ENCODE measurements around the gene POC5.

The POC5 gene

DNA sequence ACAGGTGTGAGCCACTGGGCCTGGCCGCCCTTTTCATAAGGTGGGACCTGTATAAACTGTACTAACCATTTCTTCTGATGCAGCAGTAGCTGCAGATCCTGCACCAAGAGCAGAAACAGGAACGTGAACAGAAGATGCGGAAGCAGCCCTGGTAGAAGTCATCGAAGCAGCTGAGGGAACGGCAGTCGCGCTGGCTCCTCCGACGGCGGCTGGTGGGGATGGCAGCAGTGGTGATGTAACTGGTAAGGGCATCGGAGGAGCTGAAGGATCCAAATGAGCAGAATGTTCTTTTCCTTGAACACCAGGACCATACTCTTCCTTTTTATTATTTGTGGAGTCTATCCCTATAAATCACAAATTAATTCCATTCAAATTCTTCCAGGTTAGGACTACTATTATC lies 32.1 kb downstream of the POC5 start:
- Histone ChIP-seq H3K9me3 (no peaks in the 10 kb centered on the region), H3K27me3 (no peaks in the 10 kb centered on the region), H3K4me1 (peaks cover 0 to 5% (median 0%) of the 10 kb centered on the region in 4 donors), H3K36me3 (peaks cover 14 to 62% (median 35%) of the 10 kb centered on the region in 3 donors), H3K27ac (no peak overlapping the region), H3K4me3 (no peak overlapping the region)
- DNase-seq: no peak
- intact Hi-C loops (cut with DNase I; ENCODE audit: low total_unique reads): no loop called here
- TF ChIP-seq, protein P1, sequence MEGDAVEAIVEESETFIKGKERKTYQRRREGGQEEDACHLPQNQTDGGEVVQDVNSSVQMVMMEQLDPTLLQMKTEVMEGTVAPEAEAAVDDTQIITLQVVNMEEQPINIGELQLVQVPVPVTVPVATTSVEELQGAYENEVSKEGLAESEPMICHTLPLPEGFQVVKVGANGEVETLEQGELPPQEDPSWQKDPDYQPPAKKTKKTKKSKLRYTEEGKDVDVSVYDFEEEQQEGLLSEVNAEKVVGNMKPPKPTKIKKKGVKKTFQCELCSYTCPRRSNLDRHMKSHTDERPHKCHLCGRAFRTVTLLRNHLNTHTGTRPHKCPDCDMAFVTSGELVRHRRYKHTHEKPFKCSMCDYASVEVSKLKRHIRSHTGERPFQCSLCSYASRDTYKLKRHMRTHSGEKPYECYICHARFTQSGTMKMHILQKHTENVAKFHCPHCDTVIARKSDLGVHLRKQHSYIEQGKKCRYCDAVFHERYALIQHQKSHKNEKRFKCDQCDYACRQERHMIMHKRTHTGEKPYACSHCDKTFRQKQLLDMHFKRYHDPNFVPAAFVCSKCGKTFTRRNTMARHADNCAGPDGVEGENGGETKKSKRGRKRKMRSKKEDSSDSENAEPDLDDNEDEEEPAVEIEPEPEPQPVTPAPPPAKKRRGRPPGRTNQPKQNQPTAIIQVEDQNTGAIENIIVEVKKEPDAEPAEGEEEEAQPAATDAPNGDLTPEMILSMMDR (IDR thresholded peaks at IDR 0.05): no peak

DNA sequence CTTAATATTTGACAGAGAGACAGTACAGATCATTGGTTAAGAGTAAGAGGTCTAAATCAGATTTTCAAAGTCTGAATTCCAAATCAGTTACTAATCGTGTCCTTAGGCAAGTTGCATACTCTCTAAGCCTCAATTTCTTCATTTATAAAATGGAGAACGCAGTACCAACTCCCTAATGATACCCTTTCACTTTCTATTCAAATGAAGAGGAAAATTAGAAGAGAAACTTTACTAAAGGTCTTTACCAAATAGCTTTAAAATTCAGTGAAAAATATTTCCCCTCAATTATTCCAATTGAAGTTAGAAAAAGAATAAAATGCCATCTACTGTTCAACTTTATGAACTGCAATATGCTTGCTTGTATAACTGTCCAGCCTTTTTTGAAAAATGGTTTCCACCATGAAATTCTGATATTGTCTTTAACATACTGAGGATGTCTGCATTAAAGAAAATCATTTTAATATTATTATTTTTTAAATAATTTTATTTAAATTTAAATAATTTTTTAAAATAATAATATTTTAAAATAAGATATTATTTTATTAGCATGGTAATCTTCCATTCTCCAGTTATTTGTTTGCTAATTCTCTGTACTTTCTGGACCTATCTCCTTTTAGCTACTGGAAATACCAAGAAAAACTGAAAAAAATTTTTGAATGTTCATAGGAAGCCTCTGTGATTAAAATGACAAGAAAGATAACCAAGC lies 36.0 kb downstream of the POC5 start:
- H3K36me3 ChIP-seq: peaks cover 4 to 36% (median 15%) of the 10 kb centered on the region in 3 donors
- no peak for DNase-seq
- intact Hi-C loops (cut with DNase I; ENCODE audit: low total_unique reads): loop anchor here (5.0 kb wide), 1 partner anchor 444 kb away; the partner anchor contains the start of gene ANKRD31
- H3K4me1 ChIP-seq: peaks cover 0 to 5% (median 0%) of the 10 kb centered on the region in 4 donors
- H3K27ac ChIP-seq: no peak overlapping the region
- no peaks in the 10 kb centered on the region for H3K27me3 ChIP-seq
- H3K9me3 ChIP-seq: no peaks in the 10 kb centered on the region
- TF ChIP-seq, protein P1 (IDR thresholded peaks at IDR 0.05): peak; percentile 68 to 75
- H3K4me3 ChIP-seq: no peak overlapping the region

DNA sequence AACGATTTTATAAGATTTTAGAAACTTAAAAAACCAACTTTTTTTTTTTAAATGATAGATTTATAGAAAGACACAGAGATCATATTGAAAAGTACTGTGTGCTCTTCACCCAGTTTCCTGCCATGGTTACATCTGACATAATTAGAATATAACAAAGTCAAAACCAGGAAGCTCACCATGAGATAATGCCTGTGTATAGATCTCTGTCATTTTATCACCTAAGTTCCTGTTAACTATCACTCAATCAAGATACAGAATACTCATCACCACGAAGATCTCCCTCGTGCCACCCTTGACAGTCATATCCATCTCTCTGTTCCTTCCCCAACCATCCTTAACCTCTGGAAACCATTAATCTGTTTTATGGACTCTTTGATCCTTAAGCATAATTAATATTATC lies 39.1 kb downstream of the POC5 start:
- Histone ChIP-seq H3K27ac (no peak overlapping the region), H3K4me3 (no peak overlapping the region), H3K4me1 (peaks cover 0 to 5% (median 0%) of the 10 kb centered on the region in 4 donors), H3K9me3 (no peaks in the 10 kb centered on the region), H3K36me3 (peaks cover 0 to 36% (median 7%) of the 10 kb centered on the region in 3 donors), H3K27me3 (no peaks in the 10 kb centered on the region)
- DNase-seq: no peak
- TF ChIP-seq, protein P1 (IDR thresholded peaks at IDR 0.05): no peak
- intact Hi-C loops (cut with DNase I; ENCODE audit: low total_unique reads): no loop called here

DNA sequence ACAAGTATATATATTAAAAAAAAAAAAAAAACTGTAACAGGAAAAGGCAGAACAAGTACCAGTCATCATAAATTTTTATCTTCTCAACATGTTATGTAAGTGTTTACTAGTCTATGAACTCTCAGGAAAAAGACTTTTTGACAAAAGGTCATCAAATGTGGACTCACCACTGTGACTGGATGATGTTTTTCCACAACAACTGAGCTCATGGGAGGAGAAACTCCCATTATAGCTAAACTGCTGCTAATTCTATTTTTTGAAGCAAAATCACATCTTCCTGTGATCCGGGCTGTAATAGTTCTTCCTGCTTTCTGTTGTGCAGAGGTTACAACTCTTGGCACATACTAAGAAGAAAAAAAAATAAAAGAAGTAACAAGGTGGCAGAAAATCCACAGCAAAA lies 39.6 kb downstream of the POC5 start:
- no peak overlapping the region for H3K27ac ChIP-seq
- intact Hi-C loops (cut with DNase I; ENCODE audit: low total_unique reads): no loop called here

DNA sequence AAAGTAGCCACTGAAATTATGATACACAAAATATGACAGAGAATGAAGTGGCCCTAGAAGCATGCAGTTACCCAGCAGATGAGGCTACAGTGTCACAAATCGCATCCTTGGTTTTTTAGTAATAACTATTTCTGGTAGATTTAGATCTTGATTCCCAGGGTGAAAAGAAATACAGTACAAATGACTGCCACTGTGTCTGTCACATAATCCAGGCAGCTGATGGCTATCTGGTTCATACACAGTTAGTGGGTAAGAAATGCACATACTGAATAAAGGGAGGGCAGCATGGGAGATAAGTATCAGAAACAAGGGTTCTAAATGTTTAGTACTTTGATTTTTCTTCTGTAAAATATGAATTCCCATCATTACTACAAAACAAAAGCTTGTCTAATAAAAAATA lies 41.5 kb downstream of the POC5 start:
- Histone ChIP-seq H3K36me3 (peaks cover 0 to 38% (median 7%) of the 10 kb centered on the region in 3 donors), H3K27ac (no peak overlapping the region), H3K4me3 (no peak overlapping the region), H3K4me1 (peaks cover 0 to under 1% (median 0%) of the 10 kb centered on the region in 4 donors), H3K27me3 (no peaks in the 10 kb centered on the region), H3K9me3 (no peaks in the 10 kb centered on the region)
- no peak for DNase-seq
- intact Hi-C loops (cut with DNase I; ENCODE audit: low total_unique reads): no loop called here
- TF ChIP-seq, protein P1 (IDR thresholded peaks at IDR 0.05): no peak

More for the DNA sequence above, 39.6 kb downstream of the POC5 start:
- H3K36me3 ChIP-seq: peaks cover 0 to 36% (median 7%) of the 10 kb centered on the region in 3 donors
- TF ChIP-seq, protein P1 (IDR thresholded peaks at IDR 0.05): no peak
- DNase-seq: no peak
- no peaks in the 10 kb centered on the region for H3K9me3 ChIP-seq
- no peaks in the 10 kb centered on the region for H3K27me3 ChIP-seq
- H3K4me1 ChIP-seq: peaks cover 0 to 5% (median 0%) of the 10 kb centered on the region in 4 donors
- no peak overlapping the region for H3K4me3 ChIP-seq
